ENCODE data around the gene TRAF1.

The TRAF1 gene

GRCh38 chr9:120866651-120867050, 59.9 kb downstream of the TRAF1 start:
- in situ Hi-C loops (cut with MboI; ENCODE audit: low pct_unique_long_range_greater_than_20kb, low sequenced_read_pairs, unreplicated experiment) = no loop called here
- DNase-seq (ENCODE audit: low spot score) = no peak
- TF ChIP-seq CTCF (IDR thresholded peaks at IDR 0.05; ENCODE audit: extremely low read depth, insufficient read depth, missing control alignments) = no peak

- in situ Hi-C loops (cut with MboI; ENCODE audit: low pct_unique_long_range_greater_than_20kb, low sequenced_read_pairs, unreplicated experiment) = no loop called here
- no peak for DNase-seq (ENCODE audit: low spot score)
- no peak for TF ChIP-seq CTCF (IDR thresholded peaks at IDR 0.05; ENCODE audit: extremely low read depth, insufficient read depth, missing control alignments)
Observed at GRCh38 chr9:120865809-120866208, 60.8 kb downstream of the TRAF1 start.

GRCh38 chr9:120865176-120865575, 61.4 kb downstream of the TRAF1 start:
- no peak for TF ChIP-seq CTCF (IDR thresholded peaks at IDR 0.05; ENCODE audit: extremely low read depth, insufficient read depth, missing control alignments)
- in situ Hi-C loops (cut with MboI; ENCODE audit: low pct_unique_long_range_greater_than_20kb, low sequenced_read_pairs, unreplicated experiment) = no loop called here

GRCh38 chr9:120864719-120865118, 61.9 kb downstream of the TRAF1 start:
- in situ Hi-C loops (cut with MboI; ENCODE audit: low pct_unique_long_range_greater_than_20kb, low sequenced_read_pairs, unreplicated experiment) = no loop called here
- TF ChIP-seq CTCF (IDR thresholded peaks at IDR 0.05; ENCODE audit: extremely low read depth, insufficient read depth, missing control alignments) = no peak
- DNase-seq (ENCODE audit: low spot score) = no peak

More at GRCh38 chr9:120865176-120865575, 61.4 kb downstream of the TRAF1 start:
- no peak for DNase-seq (ENCODE audit: low spot score)

GRCh38 chr9:120863833-120864232, 62.8 kb downstream of the TRAF1 start:
- TF ChIP-seq CTCF (IDR thresholded peaks at IDR 0.05; ENCODE audit: extremely low read depth, insufficient read depth, missing control alignments) = no peak
- DNase-seq (ENCODE audit: low spot score) = no peak
- in situ Hi-C loops (cut with MboI; ENCODE audit: low pct_unique_long_range_greater_than_20kb, low sequenced_read_pairs, unreplicated experiment) = no loop called here

- in situ Hi-C loops (cut with MboI; ENCODE audit: low pct_unique_long_range_greater_than_20kb, low sequenced_read_pairs, unreplicated experiment) = no loop called here
- no peak for TF ChIP-seq CTCF (IDR thresholded peaks at IDR 0.05; ENCODE audit: extremely low read depth, insufficient read depth, missing control alignments)
- DNase-seq (ENCODE audit: low spot score) = no peak
Observed at GRCh38 chr9:120862452-120862851, 64.1 kb downstream of the TRAF1 start.

DNA sequence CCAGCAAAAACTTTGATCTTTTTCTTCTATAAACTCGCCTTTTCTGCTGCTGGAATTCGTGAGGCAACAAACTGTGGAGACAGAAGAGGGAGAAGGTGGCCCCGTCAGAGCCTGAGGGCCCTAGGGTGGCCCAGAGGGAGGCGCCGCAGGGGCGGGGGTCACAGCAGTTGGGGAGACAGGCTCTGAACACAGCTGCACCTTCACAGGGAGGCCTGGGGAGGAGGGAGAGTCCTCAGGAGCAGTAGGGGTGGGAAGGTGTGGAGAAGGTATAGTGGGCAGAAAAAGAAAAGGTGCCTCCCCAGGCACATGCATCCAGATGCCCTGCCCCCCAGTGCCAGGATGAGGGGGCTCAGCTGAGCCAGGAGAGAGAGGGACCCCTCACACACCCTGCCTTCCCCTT, 64.7 kb downstream of the TRAF1 start:
- in situ Hi-C loops (cut with MboI; ENCODE audit: low pct_unique_long_range_greater_than_20kb, low sequenced_read_pairs, unreplicated experiment) = no loop called here
- TF ChIP-seq CTCF (IDR thresholded peaks at IDR 0.05; ENCODE audit: extremely low read depth, insufficient read depth, missing control alignments) = no peak
- no peak for DNase-seq (ENCODE audit: low spot score)

Measured in GM13977 (cell line).